ENCODE measurements around the gene TXNL4B.
"Not testable (repeated sequence)": the region's sequence is repeated elsewhere in the genome, so short reads cannot be mapped to it uniquely, and the experiment has no call there.

Gene TXNL4B

GRCh38 chr16:72060405-72060804 lies 33.0 kb downstream of the TXNL4B start:
- DNase-seq (ENCODE audit: low read depth) = no peak
- no peak overlapping the region for H3K4me3 ChIP-seq (ENCODE audit: low read length)
- no peak for TF ChIP-seq CTCF (conservative IDR thresholded peaks at IDR 0.05; ENCODE audit: low read depth, low read length)

- not testable (repeated sequence) for H3K4me3 ChIP-seq (ENCODE audit: low read length); DNase-seq (ENCODE audit: low read depth)
These were observed 34.4 kb downstream of the TXNL4B start for GRCh38 chr16:72059060-72059459.

GRCh38 chr16:72057313-72057712 lies 36.1 kb downstream of the TXNL4B start:
- H3K4me3 ChIP-seq (ENCODE audit: low read length); DNase-seq (ENCODE audit: low read depth): not testable (repeated sequence)

GRCh38 chr16:72055911-72056310 lies 37.5 kb downstream of the TXNL4B start:
- H3K4me3 ChIP-seq (ENCODE audit: low read length) = no peak overlapping the region
- TF ChIP-seq CTCF (conservative IDR thresholded peaks at IDR 0.05; ENCODE audit: low read depth, low read length) = no peak
- DNase-seq (ENCODE audit: low read depth) = no peak

- H3K4me3 ChIP-seq (ENCODE audit: low read length); DNase-seq (ENCODE audit: low read depth): not testable (repeated sequence)
These were observed 39.1 kb downstream of the TXNL4B start, which contains the start of gene HP for GRCh38 chr16:72054254-72054847. Gene HP (plus strand): TSS chr16:72054505. CDS start chr16:72054653, 148 bp downstream.

- no peak overlapping the region for H3K4me3 ChIP-seq (ENCODE audit: low read length)
- no peak for DNase-seq (ENCODE audit: low read depth)
These were observed 41.6 kb downstream of the TXNL4B start for GRCh38 chr16:72051818-72052217.

GRCh38 chr16:72050769-72051464 lies 42.5 kb downstream of the TXNL4B start:
- no peak for DNase-seq (ENCODE audit: low read depth)
- no peak overlapping the region for H3K4me3 ChIP-seq (ENCODE audit: low read length)
- no peak for TF ChIP-seq CTCF (conservative IDR thresholded peaks at IDR 0.05; ENCODE audit: low read depth, low read length)

More at GRCh38 chr16:72051818-72052217, 41.6 kb downstream of the TXNL4B start:
- TF ChIP-seq CTCF (conservative IDR thresholded peaks at IDR 0.05; ENCODE audit: low read depth, low read length) = no peak

GRCh38 chr16:72049110-72049509 lies 44.3 kb downstream of the TXNL4B start:
- no peak for DNase-seq (ENCODE audit: low read depth)
- no peak overlapping the region for H3K4me3 ChIP-seq (ENCODE audit: low read length)
- no peak for TF ChIP-seq CTCF (conservative IDR thresholded peaks at IDR 0.05; ENCODE audit: low read depth, low read length)
